Measurements from ENCODE around the gene CPTP. TPM values are rescaled to one million over a fixed set of nuclear protein-coding genes. Genes with fewer than 3 reads are reported as not detected.

Gene CPTP
- total RNA-seq, 1 experiment from 2014 or later = 14.0 TPM

DNA sequence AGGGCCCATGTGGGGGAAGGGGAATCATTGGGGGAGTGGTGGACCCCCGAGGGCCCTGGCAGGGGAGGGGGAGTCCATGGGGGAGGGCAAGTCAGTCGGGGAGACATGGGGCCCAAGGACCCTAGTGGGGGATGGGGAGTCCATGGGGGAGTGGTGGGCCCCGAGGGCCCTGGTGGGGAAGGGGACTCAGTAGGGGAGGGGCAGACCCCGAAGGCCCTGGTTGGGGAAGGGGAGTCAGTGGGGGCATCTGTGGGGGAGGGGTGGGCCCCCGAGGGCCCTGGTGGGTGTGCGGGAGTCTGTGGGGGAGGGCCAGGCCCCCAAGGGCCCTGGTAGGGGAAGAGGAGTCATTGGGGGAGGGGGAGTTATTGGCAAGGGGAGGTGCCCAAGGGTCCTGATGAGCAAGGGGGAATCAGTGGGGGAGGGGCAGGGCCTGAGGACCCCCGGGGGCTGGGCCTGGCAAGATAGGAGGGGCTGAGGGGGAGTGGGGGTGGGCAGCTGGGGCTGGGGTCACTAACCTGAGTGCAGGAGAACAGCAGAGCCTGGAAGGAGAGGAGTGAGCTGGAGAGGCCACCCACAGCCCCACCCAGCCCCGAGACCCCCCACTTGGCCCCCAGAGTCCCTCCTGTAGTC, 31.7 kb downstream of the CPTP start:
- no peak overlapping the region for H2AFZ ChIP-seq (ENCODE audit: low read length)
- no peaks in the 10 kb centered on the region for H3K9me3 ChIP-seq (ENCODE audit: control insufficient read depth, low read depth, low read length)
- peaks cover 33 to 58% of the 10 kb centered on the region in 2 experiments for H3K4me1 Mint-ChIP-seq
- H3K4me2 ChIP-seq (ENCODE audit: insufficient read depth, insufficient read length, low read length) = no peak overlapping the region
- no peak overlapping the region for H3K23ac ChIP-seq (ENCODE audit: insufficient read length, low read depth, low read length)
- H2BK20ac ChIP-seq (ENCODE audit: low read depth, low read length, poor library complexity, severe bottlenecking) = no peak overlapping the region
- no peak overlapping the region for H3K27ac ChIP-seq (ENCODE audit: insufficient read length, low read depth, low read length)
- no peak overlapping the region for H3K9ac ChIP-seq (ENCODE audit: extremely low read depth, insufficient read length, low read length)
- no peak overlapping the region for H3K4me3 Mint-ChIP-seq
- H3K9me3 Mint-ChIP-seq = no peaks in the 10 kb centered on the region; a peak in 2 of 5 replicates
- H2BK12ac ChIP-seq (ENCODE audit: insufficient read length, low read depth, low read length) = no peak overlapping the region
- H4K91ac ChIP-seq (ENCODE audit: insufficient read length, low read depth, low read length) = no peak overlapping the region
- no peak overlapping the region for H3K18ac ChIP-seq (ENCODE audit: insufficient read length, low read depth, low read length)
- no peak overlapping the region for H3K4ac ChIP-seq (ENCODE audit: low read depth, low read length)
- no peaks in the 10 kb centered on the region for H4K20me1 ChIP-seq (ENCODE audit: control insufficient read depth, insufficient read depth, insufficient read length)
- no peak overlapping the region for H3K27ac Mint-ChIP-seq
- no peak overlapping the region for H3K56ac ChIP-seq (ENCODE audit: insufficient read length, low read depth, low read length)
- no peak overlapping the region for H4K8ac ChIP-seq (replicated peaks; ENCODE audit: insufficient read length, low read depth, low read length)
- H3K79me1 ChIP-seq (ENCODE audit: insufficient read depth, low read depth, low read length, poor library complexity, severe bottlenecking) = no peaks in the 10 kb centered on the region
- peaks cover 0 to 8% (median 2%) of the 10 kb centered on the region in 3 experiments; a peak in 1 of 7 replicates for H3K36me3 Mint-ChIP-seq (ENCODE audit: insufficient read depth in 1 of 3, low read depth in 3 of 3)
- WGBS (ENCODE audit: extremely low coverage, insufficient read length, low lambda C conversion rate) = no CpG with 5 or more reads among the region's 8 CpGs
- peaks cover 2% of the 10 kb centered on the region; the same call in 1 of the 2 replicates for H3K4me1 ChIP-seq (ENCODE audit: insufficient read depth, low read length)
- no peak overlapping the region for H4K5ac ChIP-seq (ENCODE audit: insufficient read length, low read depth, low read length)
- no peak overlapping the region for H2AK5ac ChIP-seq (ENCODE audit: insufficient read length, low read length)
- no peak overlapping the region for H2BK5ac ChIP-seq (ENCODE audit: insufficient read length, low read length)
- peaks cover 4% of the 10 kb centered on the region; the same call in 1 of the 2 replicates for H3K27me3 ChIP-seq (ENCODE audit: insufficient read depth, low read length)
- no peak for DNase-seq
- peaks cover 43% of the 10 kb centered on the region for H3K27me3 Mint-ChIP-seq (ENCODE audit: low read depth)
- H3K79me2 ChIP-seq (ENCODE audit: insufficient read depth, low read length) = no peaks in the 10 kb centered on the region
- H3K14ac ChIP-seq (ENCODE audit: insufficient read depth, low read length) = no peak overlapping the region
- peaks cover 7% of the 10 kb centered on the region for H3K23me2 ChIP-seq (ENCODE audit: insufficient read length, low read depth, low read length, poor library complexity, severe bottlenecking)
- H2BK120ac ChIP-seq (ENCODE audit: low read depth, low read length, poor library complexity, severe bottlenecking) = no peak overlapping the region
- TF ChIP-seq, protein P1, sequence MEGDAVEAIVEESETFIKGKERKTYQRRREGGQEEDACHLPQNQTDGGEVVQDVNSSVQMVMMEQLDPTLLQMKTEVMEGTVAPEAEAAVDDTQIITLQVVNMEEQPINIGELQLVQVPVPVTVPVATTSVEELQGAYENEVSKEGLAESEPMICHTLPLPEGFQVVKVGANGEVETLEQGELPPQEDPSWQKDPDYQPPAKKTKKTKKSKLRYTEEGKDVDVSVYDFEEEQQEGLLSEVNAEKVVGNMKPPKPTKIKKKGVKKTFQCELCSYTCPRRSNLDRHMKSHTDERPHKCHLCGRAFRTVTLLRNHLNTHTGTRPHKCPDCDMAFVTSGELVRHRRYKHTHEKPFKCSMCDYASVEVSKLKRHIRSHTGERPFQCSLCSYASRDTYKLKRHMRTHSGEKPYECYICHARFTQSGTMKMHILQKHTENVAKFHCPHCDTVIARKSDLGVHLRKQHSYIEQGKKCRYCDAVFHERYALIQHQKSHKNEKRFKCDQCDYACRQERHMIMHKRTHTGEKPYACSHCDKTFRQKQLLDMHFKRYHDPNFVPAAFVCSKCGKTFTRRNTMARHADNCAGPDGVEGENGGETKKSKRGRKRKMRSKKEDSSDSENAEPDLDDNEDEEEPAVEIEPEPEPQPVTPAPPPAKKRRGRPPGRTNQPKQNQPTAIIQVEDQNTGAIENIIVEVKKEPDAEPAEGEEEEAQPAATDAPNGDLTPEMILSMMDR (conservative IDR thresholded peaks at IDR 0.05) = no peak
- H3T11ph ChIP-seq (ENCODE audit: low read length) = no peak overlapping the region
- H2BK15ac ChIP-seq (ENCODE audit: low read depth, low read length) = no peak overlapping the region
